GM20431 (cell line): ENCODE results near the gene NR4A1.

Experiments
- in situ Hi-C: fragments of 300-500 bp; cut with MseI, MboI; formaldehyde crosslinking; loops from one replicate; pipeline ENCODE4 v1.15.0; 2020; ENCODE audit warnings: low sequenced_read_pairs; ENCODE audit not compliant: unreplicated experiment

Gene NR4A1

GRCh38 chr12:52070185-52070925 is 19.1 kb downstream of the NR4A1 start:
- in situ Hi-C loops = no loop called here

GRCh38 chr12:52073531-52074381 is 22.5 kb downstream of the NR4A1 start:
- in situ Hi-C loops = no loop called here

- in situ Hi-C loops = no loop called here
These were observed 23.9 kb downstream of the NR4A1 start for GRCh38 chr12:52074971-52075724.

- in situ Hi-C loops = no loop called here
These were observed 25.6 kb downstream of the NR4A1 start for GRCh38 chr12:52076811-52077210.

DNA sequence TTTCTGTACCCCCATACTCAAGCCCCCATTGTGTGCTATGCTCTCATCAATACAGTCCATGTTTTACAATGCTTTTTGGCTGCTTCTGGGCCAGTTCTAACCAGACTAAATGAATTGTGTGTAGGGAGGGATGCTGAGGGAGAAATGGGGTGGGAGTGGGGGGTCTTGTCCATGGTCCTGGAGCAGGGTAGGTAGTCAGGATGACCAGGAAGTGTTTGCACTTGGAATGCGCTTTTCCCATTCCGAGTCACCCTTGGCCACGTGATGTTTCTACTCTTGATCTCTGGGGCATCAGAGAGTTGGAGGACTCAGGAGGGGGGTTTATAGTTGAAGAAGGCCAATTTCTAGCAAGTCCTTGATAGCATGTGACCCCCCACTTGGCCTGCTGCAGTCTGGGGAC is 27.0 kb downstream of the NR4A1 start:
- in situ Hi-C loops = no loop called here

DNA sequence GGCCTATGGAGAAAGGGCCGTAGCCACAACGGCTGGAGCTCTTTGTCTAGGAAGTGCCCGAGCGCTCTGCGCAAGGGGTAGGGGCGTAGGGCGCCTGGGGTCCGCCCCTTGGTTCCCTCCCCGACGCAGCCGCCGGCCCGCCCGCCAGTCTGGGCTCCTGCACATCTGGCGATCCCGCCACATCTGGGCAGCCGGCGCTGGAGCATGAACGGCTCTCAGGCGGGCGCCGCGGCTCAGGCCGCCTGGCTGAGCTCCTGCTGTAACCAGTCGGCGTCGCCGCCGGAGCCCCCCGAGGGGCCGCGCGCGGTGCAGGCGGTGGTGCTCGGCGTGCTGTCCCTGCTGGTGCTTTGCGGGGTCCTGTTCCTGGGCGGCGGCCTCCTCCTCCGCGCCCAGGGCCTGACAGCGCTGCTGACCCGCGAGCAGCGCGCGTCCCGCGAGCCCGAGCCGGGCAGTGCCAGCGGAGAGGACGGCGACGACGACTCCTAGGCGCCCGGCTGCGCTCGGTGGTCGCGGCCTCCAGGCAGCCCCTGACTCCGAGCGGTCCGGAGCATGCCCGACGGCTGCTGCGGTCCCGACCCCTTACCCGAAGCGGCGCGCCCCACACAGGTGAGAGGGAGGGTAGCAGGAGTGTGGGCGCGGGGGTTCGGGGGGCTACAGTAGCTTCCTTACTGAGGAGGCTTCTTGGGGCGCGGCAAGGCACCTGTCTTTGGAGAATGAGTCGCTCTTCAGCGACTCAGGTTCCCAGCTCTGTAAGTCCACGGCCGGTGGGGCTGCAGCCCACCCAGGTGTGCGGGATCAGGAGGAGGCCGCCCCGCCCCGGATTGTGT is 28.5 kb downstream of the NR4A1 start, which contains the start of gene SMIM41:
SMIM41 (plus strand) TSS at position 129 of the 827 bp plus-strand sequence; CDS start at position 205, 76 bp downstream.
- in situ Hi-C loops = loop anchor here (10.0 kb wide), 1 partner anchor 45 kb away; no protein-coding TSS in a partner anchor

DNA sequence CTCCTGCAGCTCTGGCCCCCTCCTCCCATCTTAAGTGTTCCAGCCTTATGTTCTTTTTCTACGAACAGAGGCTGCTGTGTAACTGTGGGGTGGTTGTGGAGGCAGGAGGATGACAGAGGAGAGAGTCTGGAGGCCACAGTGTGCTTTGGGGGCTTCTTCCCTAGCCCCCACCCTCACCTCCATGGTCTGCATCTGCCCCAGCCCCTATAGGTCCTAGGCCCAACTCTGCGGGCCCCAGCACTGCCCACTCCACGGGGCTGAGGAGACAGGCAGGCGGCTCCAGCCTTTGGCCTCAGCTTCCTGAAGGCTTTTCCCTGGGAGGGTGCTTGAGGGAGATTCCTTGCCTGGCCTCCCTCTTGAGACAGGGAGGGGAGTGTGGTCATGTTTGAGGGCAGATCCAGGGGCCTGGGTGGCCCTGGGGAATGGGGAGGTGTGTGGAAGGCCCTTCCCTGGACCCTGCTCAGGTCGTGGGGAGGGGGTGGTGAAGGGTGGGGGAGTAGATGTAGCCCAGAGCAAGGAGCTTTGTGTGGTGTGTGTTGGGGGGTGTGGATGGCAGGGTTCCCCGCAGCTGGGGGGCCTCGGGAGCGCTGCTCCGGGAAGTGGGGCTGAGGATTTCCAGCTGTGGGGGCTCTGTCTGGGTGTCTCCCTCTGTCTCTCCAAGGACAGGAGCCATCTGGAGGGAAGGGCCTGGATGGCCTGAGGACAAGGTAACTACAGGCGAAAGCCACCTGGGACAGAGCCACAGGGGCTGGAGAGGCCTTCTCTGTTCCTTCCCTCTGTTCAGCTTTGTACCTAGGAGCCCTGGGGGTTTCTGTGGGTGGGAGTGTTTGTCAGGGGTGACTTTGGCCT is 29.4 kb downstream of the NR4A1 start:
- in situ Hi-C loops = loop anchor here (10.0 kb wide), 1 partner anchor 46 kb away; no protein-coding TSS in a partner anchor

DNA sequence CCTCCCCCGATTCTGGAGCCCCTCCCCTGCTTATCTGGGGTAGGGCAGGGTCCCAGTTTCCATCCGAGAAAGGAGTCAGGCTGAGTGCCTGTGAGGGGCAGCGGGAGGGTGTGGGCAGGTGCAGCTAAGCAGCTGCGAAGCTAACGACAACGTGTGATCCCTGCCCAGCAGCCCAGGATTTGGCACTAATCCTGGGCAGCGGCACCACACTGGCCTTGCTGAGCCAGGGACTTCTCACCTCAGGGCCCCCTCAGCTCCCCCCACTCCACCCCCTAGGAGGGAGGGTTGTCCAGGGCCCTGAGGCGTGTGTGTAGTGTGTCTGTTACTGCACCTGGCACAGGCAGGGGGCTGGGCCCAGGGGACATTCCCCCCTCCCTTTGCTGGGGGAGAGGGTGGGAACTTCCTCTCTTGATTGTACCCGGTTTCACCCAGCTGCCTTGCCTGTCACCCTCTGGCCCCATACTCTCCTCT is 30.1 kb downstream of the NR4A1 start:
- in situ Hi-C loops = loop anchor here (10.0 kb wide), 1 partner anchor 46 kb away; no protein-coding TSS in a partner anchor

DNA sequence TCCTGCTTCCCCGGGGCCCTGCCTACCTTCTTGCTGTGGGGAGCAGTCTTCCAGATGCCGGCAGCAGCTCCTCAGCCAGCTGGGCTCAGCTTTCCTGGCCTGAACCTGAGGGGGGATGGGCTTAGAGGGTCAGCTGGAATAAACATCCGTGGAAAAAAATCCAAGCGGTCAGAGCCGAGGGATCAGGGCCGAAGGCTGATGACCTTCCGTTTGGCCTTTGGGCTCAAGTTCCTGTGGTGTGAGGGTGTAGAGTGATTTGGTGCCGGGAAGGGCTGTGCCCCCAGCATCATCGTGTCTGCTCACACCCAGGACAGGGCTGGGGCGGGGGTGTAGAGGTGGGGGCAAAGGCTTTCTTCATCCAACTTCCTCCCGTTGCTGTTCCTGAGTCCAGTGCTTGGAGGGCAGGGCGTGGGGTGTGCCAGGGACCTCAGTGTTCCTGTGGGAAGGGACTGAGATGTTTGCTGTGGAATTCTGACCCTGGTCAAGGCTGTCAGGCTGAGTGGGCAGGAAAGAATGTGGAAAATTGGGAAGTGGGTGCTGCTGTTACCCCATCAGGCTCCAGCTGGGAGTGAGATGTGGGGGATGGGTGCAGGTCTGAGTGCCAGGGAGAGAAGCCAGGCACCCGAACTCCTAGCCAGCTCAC is 30.9 kb downstream of the NR4A1 start:
- in situ Hi-C loops = loop anchor here (10.0 kb wide), 1 partner anchor 47 kb away; no protein-coding TSS in a partner anchor

DNA sequence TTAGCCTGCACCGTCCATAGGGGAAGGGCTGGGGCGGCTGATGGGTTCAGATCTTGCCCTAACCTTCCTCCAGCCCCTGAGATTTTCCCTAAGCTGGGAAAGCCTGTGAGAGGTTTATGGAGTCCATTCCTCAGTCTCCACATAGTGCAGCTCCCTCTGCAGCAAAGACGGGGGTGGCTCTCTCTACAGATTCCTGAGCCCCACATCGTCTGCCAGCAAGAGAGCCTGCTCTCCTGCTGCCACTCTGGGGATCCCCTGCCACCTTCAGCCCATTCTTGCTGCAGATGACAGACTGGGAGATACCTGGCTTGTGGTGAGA is 31.4 kb downstream of the NR4A1 start:
- in situ Hi-C loops = loop anchor here (10.0 kb wide), 1 partner anchor 48 kb away; no protein-coding TSS in a partner anchor

DNA sequence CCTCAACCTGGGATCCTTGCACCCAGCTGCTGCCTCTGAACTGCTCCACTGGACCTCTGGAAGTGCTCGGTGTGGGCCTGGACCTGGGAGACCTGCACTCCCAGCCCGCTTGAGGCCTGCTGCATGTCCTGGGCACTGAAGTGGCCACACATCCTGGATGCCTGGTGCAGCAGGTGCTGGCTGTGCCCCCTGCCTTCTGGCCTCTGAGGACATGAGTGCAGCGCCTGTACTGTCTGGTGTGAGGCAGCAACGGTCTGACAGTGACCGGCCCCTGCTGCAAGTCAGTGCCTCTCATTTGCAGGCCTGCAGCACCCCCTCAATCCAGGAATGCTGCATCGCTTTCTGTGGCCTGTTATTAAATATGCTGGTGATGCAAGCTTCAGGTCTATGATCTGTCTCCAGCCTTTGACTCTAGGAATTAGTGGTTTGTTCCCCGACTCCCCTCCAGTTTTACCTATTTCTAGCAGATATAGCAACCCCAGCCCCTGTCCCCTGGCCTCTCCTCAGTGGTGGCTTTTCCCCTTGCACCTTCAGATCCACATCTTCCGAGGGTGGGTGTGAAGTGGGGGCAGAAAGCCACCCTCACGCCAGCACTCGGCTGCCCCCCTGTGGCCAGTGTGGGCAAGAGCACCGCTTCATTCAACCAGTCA is 31.9 kb downstream of the NR4A1 start:
- in situ Hi-C loops = loop anchor here (10.0 kb wide), 1 partner anchor 48 kb away; no protein-coding TSS in a partner anchor

DNA sequence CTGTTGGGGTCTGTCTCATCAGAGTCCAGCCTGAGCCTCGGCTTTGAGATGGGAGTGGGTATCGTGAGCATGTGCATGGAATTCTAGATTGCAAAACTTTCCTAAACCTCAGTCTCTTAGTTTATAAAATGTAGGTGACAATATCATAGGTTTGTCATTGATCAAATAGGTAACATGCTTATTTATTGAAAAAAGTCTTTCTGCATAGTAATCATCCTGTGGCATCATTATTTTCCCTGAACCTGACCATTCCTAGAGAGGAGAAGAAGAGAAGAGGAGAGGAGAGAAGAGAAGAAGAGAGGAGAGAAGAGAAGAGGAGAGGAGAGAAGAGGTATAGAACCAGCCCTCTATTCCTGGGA is 32.4 kb downstream of the NR4A1 start:
- in situ Hi-C loops = loop anchor here (10.0 kb wide), 1 partner anchor 49 kb away; no protein-coding TSS in a partner anchor

DNA sequence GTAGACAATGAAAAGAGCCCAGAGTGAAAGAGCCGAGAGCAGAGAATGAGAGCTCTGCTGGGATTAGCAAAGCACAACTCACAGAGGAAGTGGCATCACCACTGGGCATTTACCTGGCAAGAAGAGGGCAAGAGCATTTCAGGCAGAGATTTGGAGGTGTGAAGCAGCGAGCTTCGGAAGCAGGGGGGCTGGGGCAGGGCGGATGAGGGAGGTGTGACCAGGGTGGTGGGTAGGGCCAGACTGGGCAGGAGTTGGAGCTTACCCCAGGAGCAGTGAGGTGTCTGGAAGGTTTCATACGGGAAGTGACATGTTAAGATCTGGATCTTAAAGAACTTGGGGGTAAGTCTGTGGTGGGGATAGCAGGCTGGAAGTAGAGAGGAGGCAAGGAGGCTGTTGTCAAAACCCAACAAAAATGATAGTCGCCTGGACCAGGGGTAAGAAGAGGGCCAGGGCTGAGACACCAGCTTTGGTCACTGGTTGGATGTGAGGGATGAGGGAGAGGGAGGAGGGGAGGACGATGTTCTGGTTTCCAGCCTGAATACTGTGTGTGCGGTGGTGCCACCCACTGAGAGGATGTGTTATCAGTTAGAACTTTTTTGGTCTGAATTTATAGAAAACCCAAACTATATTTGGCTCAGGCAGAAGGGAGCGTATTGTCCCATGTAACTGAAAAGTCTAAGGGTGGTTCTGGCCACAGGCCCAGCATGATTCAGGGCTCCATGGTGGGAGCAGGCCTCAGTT is 33.4 kb downstream of the NR4A1 start:
- in situ Hi-C loops = loop anchor here (10.0 kb wide), 1 partner anchor 50 kb away; no protein-coding TSS in a partner anchor

DNA sequence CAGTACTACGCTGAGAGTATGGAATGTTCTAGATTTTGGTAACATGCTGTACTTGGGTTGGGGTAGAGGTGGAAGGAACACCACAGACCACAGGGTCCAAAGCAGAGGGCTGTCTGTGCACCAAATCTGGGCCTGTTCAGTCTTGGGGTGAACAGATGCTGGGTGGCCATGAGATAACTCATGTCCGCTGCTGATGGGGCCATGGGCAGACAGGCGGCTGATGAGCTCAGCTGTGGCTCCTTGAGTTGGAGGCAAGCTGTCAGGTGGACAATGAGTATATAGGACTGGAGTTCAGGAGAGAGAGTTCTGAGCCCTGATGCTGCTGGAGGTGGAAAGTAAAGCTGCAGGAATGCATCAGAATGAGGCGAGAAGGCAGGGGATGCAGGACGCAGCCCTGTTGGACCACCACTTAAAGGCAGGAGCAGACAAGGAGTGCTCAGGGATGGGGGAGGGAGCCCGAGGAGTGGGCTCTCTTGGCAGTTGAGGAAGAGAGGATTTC is 34.5 kb downstream of the NR4A1 start:
- in situ Hi-C loops = loop anchor here (10.0 kb wide), 1 partner anchor 51 kb away; no protein-coding TSS in a partner anchor

DNA sequence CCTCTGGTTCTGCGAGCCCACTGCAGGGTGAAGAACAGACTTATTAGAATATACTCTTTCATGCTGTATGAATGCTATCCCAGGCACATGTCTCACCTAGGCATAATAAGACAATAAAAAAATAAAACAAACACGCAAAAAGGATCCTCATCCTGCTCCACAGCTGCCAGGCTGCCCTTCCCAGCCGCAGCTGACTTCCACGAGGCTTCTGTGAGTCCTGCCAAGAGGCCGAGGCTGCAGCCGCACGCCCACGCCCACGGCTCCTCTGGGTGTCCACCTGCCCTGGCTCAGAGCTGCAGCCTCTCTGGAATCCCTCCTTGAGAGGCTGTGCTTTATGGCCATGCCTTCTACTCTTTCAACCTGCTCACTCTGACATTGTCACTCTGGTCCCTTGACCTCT is 35.1 kb downstream of the NR4A1 start:
- in situ Hi-C loops = loop anchor here (10.0 kb wide), 1 partner anchor 52 kb away; no protein-coding TSS in a partner anchor
